Naive thymus-derived CD4-positive, alpha-beta T cell (primary cell): ENCODE results near the gene RNASEH2C. TPM values are rescaled to one million over a fixed set of nuclear protein-coding genes. Genes with fewer than 3 reads are reported as not detected.
A peak's percentile ranks its signal among the peaks of the same experiment; 100 is the strongest.
"Not testable (repeated sequence)": the region's sequence is repeated elsewhere in the genome, so short reads cannot be mapped to it uniquely, and the experiment has no call there.

Experiments used
- ATAC-seq: fragments of 150-1000 bp; cut with Tn5 transposase; 2 replicates; pipeline ENCODE4 v1.10.0; 2021; ENCODE audit warnings: mild to moderate bottlenecking, moderate library complexity
- CTCF ChIA-PET: fragments of 350-600 bp; sonication (Branson Sonifier 250); formaldehyde crosslinking; loops from one replicate; lab custom pipeline; 2021; ENCODE audit warnings: antibody characterized with exemption; lab: Charles Lee
- POLR2A ChIA-PET: fragments of 350-600 bp; sonication (Branson Sonifier 250); formaldehyde crosslinking; loops from one replicate; lab custom pipeline; 2021; ENCODE audit warnings: antibody characterized with exemption, inconsistent platforms; lab: Charles Lee
- DNase-seq, 9 donors: peaks; one replicate each; pipeline versions ENCODE4 v3.0.0 to v3.0.0-alpha.2; 2020 to 2022; ENCODE audit warnings: mixed read lengths in 1 of 9
- H3K27ac ChIP-seq: one replicate; pipeline ENCODE4 v1.7.0; 2013; ENCODE audit warnings: mild to moderate bottlenecking, low read depth, low read length, moderate library complexity
- H3K27me3 ChIP-seq, 2 donors: one replicate each; pipeline ENCODE4 v1.7.0; 2013; ENCODE audit warnings: low read length in 2 of 2, mild to moderate bottlenecking in 2 of 2, moderate library complexity in 2 of 2; ENCODE audit not compliant: control insufficient read depth in 2 of 2, insufficient read depth in 2 of 2
- H3K36me3 ChIP-seq, 3 experiments: 1 replicate in 2 of 3; 2 replicates in 1 of 3; pipeline ENCODE4 v1.7.0; 2013; ENCODE audit warnings: low read length in 3 of 3, mild to moderate bottlenecking in 3 of 3, moderate library complexity in 1 of 3; ENCODE audit not compliant: insufficient read depth in 3 of 3, control insufficient read depth in 2 of 3
- H3K4me1 ChIP-seq, 2 donors: one replicate each; pipeline ENCODE4 v1.7.0; 2013; ENCODE audit warnings: low read length in 2 of 2, mild to moderate bottlenecking in 2 of 2, moderate library complexity in 1 of 2; ENCODE audit not compliant: control insufficient read depth in 2 of 2, insufficient read depth in 2 of 2
- H3K4me3 ChIP-seq: 2 replicates; pipeline ENCODE4 v1.7.0; 2013; ENCODE audit warnings: mild to moderate bottlenecking, low read length
- H3K9me3 ChIP-seq, 3 experiments: 1 replicate in 2 of 3; 2 replicates in 1 of 3; pipeline ENCODE4 v1.7.0; 2013; ENCODE audit warnings: low read length in 3 of 3; ENCODE audit not compliant: control insufficient read depth in 2 of 3
- H3K27ac Mint-ChIP-seq, 9 donors: one replicate each; pipeline ENCODE4 v1.8.0; 2020 to 2022; ENCODE audit warnings: mixed read lengths in 9 of 9, mild to moderate bottlenecking in 8 of 9, moderate library complexity in 5 of 9, inconsistent platforms in 2 of 9
- H3K27me3 Mint-ChIP-seq, 5 donors: one replicate each; pipeline ENCODE4 v1.8.0; 2021 to 2022; ENCODE audit warnings: mixed read lengths in 5 of 5, mild to moderate bottlenecking in 1 of 5
- H3K36me3 Mint-ChIP-seq, 5 donors: one replicate each; pipeline ENCODE4 v1.8.0; 2020 to 2022; ENCODE audit warnings: mixed read lengths in 5 of 5, mild to moderate bottlenecking in 3 of 5, inconsistent platforms in 1 of 5
- H3K4me1 Mint-ChIP-seq, 7 donors: one replicate each; pipeline ENCODE4 v1.8.0; 2020 to 2022; ENCODE audit warnings: mixed read lengths in 7 of 7, mild to moderate bottlenecking in 3 of 7, inconsistent platforms in 1 of 7
- H3K4me3 Mint-ChIP-seq, 10 donors: one replicate each; pipeline ENCODE4 v1.8.0; 2020 to 2022; ENCODE audit warnings: mild to moderate bottlenecking in 10 of 10, mixed read lengths in 10 of 10, moderate library complexity in 6 of 10, inconsistent platforms in 2 of 10
- H3K9me3 Mint-ChIP-seq, 11 donors: one replicate each; pipeline ENCODE4 v1.8.0; 2020 to 2022; ENCODE audit warnings: mixed read lengths in 11 of 11, mild to moderate bottlenecking in 4 of 11, inconsistent platforms in 1 of 11, moderate library complexity in 1 of 11
- intact Hi-C, 2 donors: fragments of 100-400 bp; cut with micrococcal nuclease; formaldehyde crosslinking; loops; one replicate each; pipeline ENCODE4 v1.15.1; 2023
- polyA plus RNA-seq, 2 donors: library from polyadenylated mRNA; unstranded; fragments of 300-500 nt; fragmentation: Illumina TruSeq; gene quantifications; one replicate each; pipeline ENCODE4 v1.2.3, GENCODE V29; 2021
- total RNA-seq, 6 experiments: library from RNA in 5 of 6; stranded (reverse) in 5 of 6; gene quantifications; 1 replicate in 5 of 6; 2 replicates in 1 of 6; pipeline ENCODE4 v1.2.3 and lab custom pipeline; 2021 to 2026

Gene RNASEH2C
- total RNA-seq (10 to 100 TPM; 41.8 to 94.0 (median 82.0) TPM), polyA plus RNA-seq (10 to 100 TPM; 40.2 to 80.3 TPM), total RNA-seq (lab: John Stamatoyannopoulos, UW) (45.8 reads per million, percentile 69 among the genes with 10 or more reads in this experiment)

DNA sequence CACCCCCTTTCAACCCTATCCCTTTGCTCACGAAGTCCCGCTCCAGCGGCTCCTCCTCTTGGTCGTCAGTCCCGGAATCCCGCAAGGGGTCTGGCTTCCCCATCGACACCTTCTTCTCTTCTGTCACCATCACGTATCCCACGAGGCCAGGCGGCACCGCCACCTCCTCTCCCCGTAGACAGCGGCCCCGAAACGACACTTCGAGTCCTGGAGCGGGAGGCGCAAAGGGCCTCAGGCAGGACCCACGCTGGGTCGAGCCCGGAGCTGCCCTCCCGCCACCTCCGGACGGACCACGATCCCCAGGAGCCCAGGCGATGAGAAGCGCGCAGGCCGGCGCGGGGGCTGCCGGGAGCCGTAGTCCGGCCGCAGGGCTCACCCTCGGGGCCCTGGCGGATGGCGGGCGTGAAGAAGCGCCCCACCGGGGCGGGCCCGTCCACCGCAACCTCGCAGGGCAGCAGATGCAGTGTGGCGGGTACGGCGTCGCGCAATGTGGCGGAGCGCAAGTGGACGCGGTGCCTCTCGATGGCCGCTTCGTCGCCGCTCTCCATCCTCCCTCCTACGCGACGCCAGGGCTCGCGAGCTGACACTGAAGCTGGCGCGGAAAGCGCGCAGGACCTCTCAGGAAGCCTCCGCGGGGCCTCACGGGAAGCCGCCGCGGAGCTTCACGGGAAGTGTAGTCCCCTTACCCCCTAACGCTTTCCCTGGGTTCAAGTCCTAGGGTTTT lies at the start of gene RNASEH2C:
Gene RNASEH2C, minus strand, starts transcription at position 588 of the 724 bp plus-strand sequence. Its CDS starts 40 bp downstream, at position 548.
- H3K27ac Mint-ChIP-seq, result peak within 1 kb of the TSS; percentile 57 to 91 (median 88)
- H3K4me3 ChIP-seq, result peak within 1 kb of the TSS; percentile 70
- DNase-seq, result peak; percentile 64 to 83 (median 72)
- CTCF ChIA-PET, result interaction anchor here (0.5 to 1.7 kb wide), 4 partner anchors 9 to 643 kb away, joined by 4 to 11 read pairs (median 4); partner anchors contain the start of genes CCDC85B and KAT5
- H3K27me3 Mint-ChIP-seq, result peaks cover 0 to 2% (median 0%) of the 10 kb centered on the region in 5 donors
- no peaks in the 10 kb centered on the region for H3K9me3 Mint-ChIP-seq
- POLR2A ChIA-PET, result interaction anchor here (0.7 to 4.8 kb wide), 10 partner anchors 8 to 366 kb away, joined by 3 to 42 read pairs (median 4); partner anchors contain the start of genes CFL1 and KAT5
- H3K4me3 Mint-ChIP-seq, result peak within 1 kb of the TSS; percentile 83 to 98 (median 92)
- no peaks in the 10 kb centered on the region for H3K9me3 ChIP-seq
- H3K27me3 ChIP-seq, result no peaks in the 10 kb centered on the region
- H3K27ac ChIP-seq, result peak within 1 kb of the TSS; percentile 79
- peaks cover 14 to 41% (median 31%) of the 10 kb centered on the region in 7 donors for H3K4me1 Mint-ChIP-seq
- peaks cover 0 to 46% (median 10%) of the 10 kb centered on the region in 3 experiments for H3K36me3 ChIP-seq
- H3K4me1 ChIP-seq, result peaks cover 14 to 16% of the 10 kb centered on the region in 2 donors
- intact Hi-C loops, result loop anchor here (1.0 kb wide), 4 partner anchors 8 to 282 kb away; partner anchors contain the start of genes BANF1 (in 2 of the 2), CFL1 (in 2 of the 2), EIF1AD (in 2 of the 2) and KAT5 (in 2 of the 2)
- ATAC-seq, result peak; percentile 95
- H3K36me3 Mint-ChIP-seq, result peaks cover 0 to 23% (median 0%) of the 10 kb centered on the region in 5 donors

DNA sequence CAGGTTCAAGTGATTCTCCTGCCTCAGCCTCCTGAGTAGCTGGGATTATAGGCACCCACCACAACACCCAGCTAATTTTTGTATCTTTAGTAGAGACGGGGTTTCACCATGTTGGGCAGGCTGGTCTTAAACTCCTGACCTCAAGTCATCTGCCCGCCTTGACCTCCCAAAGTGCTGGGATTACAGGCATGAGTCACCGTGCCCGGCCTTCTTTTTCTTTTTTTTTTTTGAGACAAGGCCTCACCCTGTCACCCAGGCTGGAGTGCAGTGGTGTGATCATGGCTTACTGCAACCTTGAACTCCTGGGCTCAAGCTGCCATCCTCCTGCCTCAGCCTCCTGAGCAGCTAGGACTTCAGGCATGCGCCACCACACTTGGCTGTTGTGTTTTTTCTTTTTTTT lies 47.2 kb upstream of the RNASEH2C start:
- DNase-seq, H3K27ac Mint-ChIP-seq: not testable (repeated sequence)

DNA sequence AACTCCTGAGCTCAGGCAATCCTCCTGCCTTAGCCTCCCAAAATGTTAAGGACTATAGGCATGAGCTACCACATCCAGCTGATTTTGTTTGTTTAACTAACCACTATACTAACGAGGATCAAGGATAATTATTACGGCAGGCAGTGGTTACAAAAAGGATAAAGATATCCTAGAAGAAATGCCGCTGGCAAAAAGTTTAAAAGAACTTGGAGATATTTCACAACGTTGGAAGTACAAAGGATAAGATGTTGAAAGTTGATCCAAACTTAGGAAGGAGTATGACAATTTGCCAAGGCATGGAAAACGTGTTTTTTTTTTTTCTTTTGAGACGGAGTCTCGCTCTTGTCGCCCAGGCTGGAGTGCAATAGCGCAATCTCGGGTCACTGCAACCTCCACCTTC lies 46.8 kb upstream of the RNASEH2C start:
- no peaks in the 10 kb centered on the region for H3K27me3 Mint-ChIP-seq
- no peaks in the 10 kb centered on the region for H3K36me3 Mint-ChIP-seq
- no peak overlapping the region for H3K27ac Mint-ChIP-seq
- ATAC-seq, result no peak
- CTCF ChIA-PET, result interaction anchor here (0.5 to 0.8 kb wide), 3 partner anchors 38 to 222 kb away, joined by 3 read pairs; no protein-coding TSS in a partner anchor
- intact Hi-C loops, result no loop called here
- Histone ChIP-seq H3K4me1 (no peaks in the 10 kb centered on the region), H3K27ac (no peak overlapping the region), H3K27me3 (no peaks in the 10 kb centered on the region), H3K9me3 (no peaks in the 10 kb centered on the region), H3K4me3 (no peak overlapping the region), H3K36me3 (no peaks in the 10 kb centered on the region)
- POLR2A ChIA-PET, result no interaction called here
- no peak for DNase-seq
- no peaks in the 10 kb centered on the region for H3K9me3 Mint-ChIP-seq
- peaks cover 3 to 13% (median 6%) of the 10 kb centered on the region in 7 donors for H3K4me1 Mint-ChIP-seq
- no peak overlapping the region for H3K4me3 Mint-ChIP-seq

More for the DNA sequence above, 47.2 kb upstream of the RNASEH2C start:
- CTCF ChIA-PET, result interaction anchor here (0.7 to 0.8 kb wide), 2 partner anchors 39 to 56 kb away, joined by 3 read pairs; no protein-coding TSS in a partner anchor
- H3K27me3 ChIP-seq, H3K27me3 Mint-ChIP-seq, H3K27ac ChIP-seq, intact Hi-C loops, H3K4me1 ChIP-seq, H3K4me3 Mint-ChIP-seq, H3K9me3 ChIP-seq, H3K36me3 Mint-ChIP-seq, H3K9me3 Mint-ChIP-seq, H3K36me3 ChIP-seq, H3K4me3 ChIP-seq: not testable (repeated sequence)
- POLR2A ChIA-PET, result interaction anchor here (0.6 kb wide), 1 partner anchor 40 kb away, joined by 3 read pairs; no protein-coding TSS in a partner anchor
- peaks cover 4 to 13% (median 6%) of the 10 kb centered on the region in 7 donors for H3K4me1 Mint-ChIP-seq
- ATAC-seq, result peak; percentile 44

- no peaks in the 10 kb centered on the region for H3K4me1 ChIP-seq
- H3K36me3 ChIP-seq, result no peaks in the 10 kb centered on the region
- H3K27ac ChIP-seq, result no peak overlapping the region
- DNase-seq (no peak), ATAC-seq (no peak)
- H3K27me3 ChIP-seq, result no peaks in the 10 kb centered on the region
- Mint-ChIP-seq H3K27ac (no peak overlapping the region), H3K9me3 (peaks cover 0 to under 1% (median 0%) of the 10 kb centered on the region in 11 donors), H3K36me3 (no peaks in the 10 kb centered on the region), H3K4me1 (peaks cover 3 to 13% (median 6%) of the 10 kb centered on the region in 7 donors), H3K27me3 (peaks cover 0 to under 1% (median 0%) of the 10 kb centered on the region in 5 donors), H3K4me3 (no peak overlapping the region)
- H3K4me3 ChIP-seq, result no peak overlapping the region
- CTCF ChIA-PET, result no interaction called here
- H3K9me3 ChIP-seq, result no peaks in the 10 kb centered on the region
- intact Hi-C loops, result no loop called here
- POLR2A ChIA-PET, result no interaction called here
Observed at GRCh38 chr11:65766535-65766934, 45.9 kb upstream of the RNASEH2C start.

- H3K4me3 ChIP-seq, result no peak overlapping the region
- H3K27ac ChIP-seq, result no peak overlapping the region
- H3K36me3 ChIP-seq, result no peaks in the 10 kb centered on the region
- Mint-ChIP-seq H3K27ac (no peak overlapping the region), H3K36me3 (no peaks in the 10 kb centered on the region), H3K4me3 (no peak overlapping the region), H3K27me3 (peaks cover 3 to 16% (median 7%) of the 10 kb centered on the region in 5 donors), H3K4me1 (peaks cover 0 to 1% (median under 1%) of the 10 kb centered on the region in 7 donors), H3K9me3 (peaks cover 0 to 2% (median 0%) of the 10 kb centered on the region in 11 donors)
- intact Hi-C loops, result no loop called here
- H3K27me3 ChIP-seq, result peaks cover 0 to 3% of the 10 kb centered on the region in 2 donors
- no peak for ATAC-seq
- no peaks in the 10 kb centered on the region for H3K9me3 ChIP-seq
- POLR2A ChIA-PET, result no interaction called here
- CTCF ChIA-PET, result interaction anchor here (0.6 kb wide), 1 partner anchor 53 kb away, joined by 3 read pairs; no protein-coding TSS in a partner anchor
- no peak for DNase-seq
- H3K4me1 ChIP-seq, result no peaks in the 10 kb centered on the region
Observed at GRCh38 chr11:65764434-65764833, 43.8 kb upstream of the RNASEH2C start.

GRCh38 chr11:65762816-65763215 lies 42.2 kb upstream of the RNASEH2C start:
- POLR2A ChIA-PET, result interaction anchor here (0.6 kb wide), 1 partner anchor 273 kb away, joined by 3 read pairs; no protein-coding TSS in a partner anchor
- H3K36me3 Mint-ChIP-seq, intact Hi-C loops, H3K27ac ChIP-seq, CTCF ChIA-PET, H3K27ac Mint-ChIP-seq, H3K9me3 Mint-ChIP-seq, H3K4me1 ChIP-seq, ATAC-seq, H3K4me3 ChIP-seq, H3K4me3 Mint-ChIP-seq, H3K9me3 ChIP-seq, DNase-seq, H3K4me1 Mint-ChIP-seq, H3K36me3 ChIP-seq, H3K27me3 ChIP-seq: not testable (repeated sequence)
- peaks cover 9 to 25% (median 17%) of the 10 kb centered on the region in 5 donors for H3K27me3 Mint-ChIP-seq
